Activated gamma-delta T cell treated with anti-CD3 and anti-CD28 coated beads, Interleukin-2, amount 50 U/mL, for 16 hours (primary cell): ENCODE measurements around the gene CLDN19.
A peak's percentile ranks its signal among the peaks of the same experiment; 100 is the strongest.

ENCODE experiments used
- DNase-seq: peaks from one replicate; pipeline ENCODE4 v3.0.0-alpha.2; 2020; ENCODE audit warnings: low read depth

Gene CLDN19

GRCh38 chr1:42739753-42740700, at the start of gene CLDN19:
TSS of gene CLDN19 (minus strand) at chr1:42740236. CDS start at chr1:42740063, 173 bp downstream.
- DNase-seq: no peak

- no peak for DNase-seq
Observed at GRCh38 chr1:42788021-42788420, 48.0 kb upstream of the CLDN19 start.

- DNase-seq: no peak
Observed at GRCh38 chr1:42786097-42786496, 46.1 kb upstream of the CLDN19 start.

- DNase-seq: peak; percentile 19
Observed at GRCh38 chr1:42784946-42785693, 45.1 kb upstream of the CLDN19 start, which contains the start of gene TMEM269. TSS of gene TMEM269 (plus strand) at chr1:42784991. CDS start at chr1:42789894, 4,903 bp downstream.

GRCh38 chr1:42784547-42784945, 44.5 kb upstream of the CLDN19 start:
- no peak for DNase-seq

GRCh38 chr1:42783092-42783491, 43.1 kb upstream of the CLDN19 start:
- no peak for DNase-seq

- no peak for DNase-seq
Observed at GRCh38 chr1:42780176-42780575, 40.1 kb upstream of the CLDN19 start.

- DNase-seq: no peak
Observed at GRCh38 chr1:42779725-42780124, 39.7 kb upstream of the CLDN19 start.

GRCh38 chr1:42777852-42778251, 37.8 kb upstream of the CLDN19 start:
- DNase-seq: no peak

GRCh38 chr1:42776502-42776901, 36.5 kb upstream of the CLDN19 start:
- no peak for DNase-seq

- DNase-seq: no peak
Observed at GRCh38 chr1:42774928-42775526, 35.0 kb upstream of the CLDN19 start.

- no peak for DNase-seq
Observed at GRCh38 chr1:42773420-42773819, 33.4 kb upstream of the CLDN19 start.

- no peak for DNase-seq
Observed at GRCh38 chr1:42769811-42770210, 29.8 kb upstream of the CLDN19 start.

GRCh38 chr1:42768172-42768571, 28.1 kb upstream of the CLDN19 start:
- no peak for DNase-seq

GRCh38 chr1:42767510-42768000, 27.5 kb upstream of the CLDN19 start:
- DNase-seq: no peak

- peak; percentile 100 for DNase-seq
Observed at GRCh38 chr1:42766741-42767509, 26.9 kb upstream of the CLDN19 start, which contains the start of the genes C1orf50 and P3H1. TSS of gene C1orf50 (plus strand) at chr1:42767249. CDS start at chr1:42767312, 63 bp downstream. TSS of gene P3H1 (minus strand) at chr1:42767028. CDS start at chr1:42766971, 57 bp downstream.

- peak; percentile 21 for DNase-seq
Observed at GRCh38 chr1:42765832-42766740, 26.1 kb upstream of the CLDN19 start.

- no peak for DNase-seq
Observed at GRCh38 chr1:42765269-42765668, 25.2 kb upstream of the CLDN19 start.

GRCh38 chr1:42762269-42762668, 22.2 kb upstream of the CLDN19 start:
- DNase-seq: no peak

GRCh38 chr1:42761567-42761966, 21.5 kb upstream of the CLDN19 start:
- no peak for DNase-seq
